Skin of body (tissue), 2 donors: ENCODE results near the gene CACNA2D3. TPM values are rescaled to one million over a fixed set of nuclear protein-coding genes. Genes with fewer than 3 reads are reported as not detected.
A peak's percentile ranks its signal among the peaks of the same experiment; 100 is the strongest.

Source experiments
- DNase-seq: peaks from one replicate; lab custom pipeline; 2025; lab: John Stamatoyannopoulos, UW
- total RNA-seq: library from RNA; depleted of rRNA; stranded (reverse); fragments of >200 nt; gene quantifications from one replicate; pipeline ENCODE4 v1.2.3, GENCODE V29; 2014

CACNA2D3 gene
- total RNA-seq, 1 donor from 2014 or later = 1.2 TPM

GRCh38 chr3:54663501-54664011 lies 541.2 kb downstream of the CACNA2D3 start:
- peak; percentile 80 for DNase-seq

GRCh38 chr3:54665016-54665600 lies 542.8 kb downstream of the CACNA2D3 start:
- peak; percentile 45 for DNase-seq

GRCh38 chr3:54668236-54668635 lies 545.9 kb downstream of the CACNA2D3 start:
- no peak for DNase-seq

- DNase-seq = no peak
Observed at GRCh38 chr3:54670201-54671000, 548.0 kb downstream of the CACNA2D3 start.

GRCh38 chr3:54671511-54671910 lies 549.2 kb downstream of the CACNA2D3 start:
- no peak for DNase-seq

GRCh38 chr3:54676087-54676486 lies 553.7 kb downstream of the CACNA2D3 start:
- DNase-seq = no peak

GRCh38 chr3:54681706-54682105 lies 559.4 kb downstream of the CACNA2D3 start:
- DNase-seq = no peak

GRCh38 chr3:54685213-54685612 lies 562.9 kb downstream of the CACNA2D3 start:
- DNase-seq = no peak

- DNase-seq = peak; percentile 47
Observed at GRCh38 chr3:54691289-54691771, 569.0 kb downstream of the CACNA2D3 start.

GRCh38 chr3:54696313-54696712 lies 574.0 kb downstream of the CACNA2D3 start:
- no peak for DNase-seq

- no peak for DNase-seq
Observed at GRCh38 chr3:54698054-54698453, 575.7 kb downstream of the CACNA2D3 start.

GRCh38 chr3:54703923-54704322 lies 581.6 kb downstream of the CACNA2D3 start:
- peak; percentile 23 for DNase-seq

GRCh38 chr3:54705730-54706129 lies 583.4 kb downstream of the CACNA2D3 start:
- DNase-seq = no peak

GRCh38 chr3:54706738-54707137 lies 584.4 kb downstream of the CACNA2D3 start:
- DNase-seq = peak; percentile 19

- DNase-seq = no peak
Observed at GRCh38 chr3:54709785-54710184, 587.4 kb downstream of the CACNA2D3 start.

- DNase-seq = no peak
Observed at GRCh38 chr3:54710954-54711353, 588.6 kb downstream of the CACNA2D3 start.

GRCh38 chr3:54712539-54712938 lies 590.2 kb downstream of the CACNA2D3 start:
- DNase-seq = peak; percentile 24

GRCh38 chr3:54713031-54713430 lies 590.7 kb downstream of the CACNA2D3 start:
- DNase-seq = no peak

- peak; percentile 36 for DNase-seq
Observed at GRCh38 chr3:54713455-54713854, 591.1 kb downstream of the CACNA2D3 start.

GRCh38 chr3:54714035-54714434 lies 591.7 kb downstream of the CACNA2D3 start:
- peak; percentile 5 for DNase-seq

GRCh38 chr3:54717506-54717905 lies 595.2 kb downstream of the CACNA2D3 start:
- DNase-seq = no peak

- no peak for DNase-seq
Observed at GRCh38 chr3:54719914-54720313, 597.6 kb downstream of the CACNA2D3 start.

GRCh38 chr3:54720604-54721003 lies 598.3 kb downstream of the CACNA2D3 start:
- DNase-seq = no peak
